Measurements from ENCODE around the gene PLCG2. TPM values are rescaled to one million over a fixed set of nuclear protein-coding genes. Genes with fewer than 3 reads are reported as not detected.

PLCG2 gene
- total RNA-seq, 1 donor from 2014 or later = 47.6 TPM

- intact Hi-C loops (cut with DNase I) = no loop called here
- no peak for DNase-seq
- Histone ChIP-seq H3K9me3 (no peaks in the 10 kb centered on the region), H3K27me3 (no peaks in the 10 kb centered on the region), H3K4me1 (peaks cover 15% of the 10 kb centered on the region), H3K36me3 (no peaks in the 10 kb centered on the region), H3K27ac (no peak overlapping the region), H3K4me3 (no peak overlapping the region)
- ATAC-seq = no peak
- TF ChIP-seq CTCF (IDR thresholded peaks at IDR 0.05) = no peak
These were observed 30.5 kb upstream of the PLCG2 start for GRCh38 chr16:81748476-81749198.

- Histone ChIP-seq H3K4me3 (no peak overlapping the region), H3K4me1 (peaks cover 7% of the 10 kb centered on the region), H3K36me3 (no peaks in the 10 kb centered on the region), H3K27me3 (no peaks in the 10 kb centered on the region), H3K27ac (peak overlapping the region; percentile 66), H3K9me3 (no peaks in the 10 kb centered on the region)
- ATAC-seq (peak; percentile 97), DNase-seq (peak; percentile 84)
- no peak for TF ChIP-seq CTCF (IDR thresholded peaks at IDR 0.05)
- intact Hi-C loops (cut with DNase I) = no loop called here
These were observed 26.7 kb upstream of the PLCG2 start for GRCh38 chr16:81752225-81752875.

- H3K36me3 ChIP-seq = no peaks in the 10 kb centered on the region
- peak overlapping the region; percentile 66 for H3K27ac ChIP-seq
- TF ChIP-seq CTCF (IDR thresholded peaks at IDR 0.05) = no peak
- no peaks in the 10 kb centered on the region for H3K27me3 ChIP-seq
- H3K9me3 ChIP-seq = no peaks in the 10 kb centered on the region
- H3K4me1 ChIP-seq = peaks cover 7% of the 10 kb centered on the region
- no peak overlapping the region for H3K4me3 ChIP-seq
- no peak for ATAC-seq
- no peak for DNase-seq
- intact Hi-C loops (cut with DNase I) = no loop called here
These were observed 26.2 kb upstream of the PLCG2 start for GRCh38 chr16:81752876-81753227.

GRCh38 chr16:81754858-81755257, 24.2 kb upstream of the PLCG2 start:
- Histone ChIP-seq H3K4me3 (no peak overlapping the region), H3K9me3 (no peaks in the 10 kb centered on the region), H3K27ac (no peak overlapping the region), H3K36me3 (no peaks in the 10 kb centered on the region), H3K27me3 (no peaks in the 10 kb centered on the region), H3K4me1 (peaks cover 7% of the 10 kb centered on the region)
- intact Hi-C loops (cut with DNase I) = no loop called here
- ATAC-seq (no peak), DNase-seq (no peak)
- no peak for TF ChIP-seq CTCF (IDR thresholded peaks at IDR 0.05)

- DNase-seq = no peak
- Histone ChIP-seq H3K4me3 (no peak overlapping the region), H3K4me1 (peaks cover 7% of the 10 kb centered on the region)
These were observed 23.0 kb upstream of the PLCG2 start for GRCh38 chr16:81755915-81756614.

More at GRCh38 chr16:81755915-81756614, 23.0 kb upstream of the PLCG2 start:
- Histone ChIP-seq H3K9me3 (no peaks in the 10 kb centered on the region), H3K27ac (peak overlapping the region; percentile 51), H3K36me3 (no peaks in the 10 kb centered on the region), H3K27me3 (no peaks in the 10 kb centered on the region)
- peak; percentile 9 for TF ChIP-seq CTCF (IDR thresholded peaks at IDR 0.05)
- intact Hi-C loops (cut with DNase I) = no loop called here
- ATAC-seq = peak; percentile 7

Data from upper lobe of right lung (tissue), 1 donor.